Measurements from ENCODE around the gene LRGUK.
A peak's percentile ranks its signal among the peaks of the same experiment; 100 is the strongest.
"Not testable (repeated sequence)": the region's sequence is repeated elsewhere in the genome, so short reads cannot be mapped to it uniquely, and the experiment has no call there.

LRGUK gene, protein sequence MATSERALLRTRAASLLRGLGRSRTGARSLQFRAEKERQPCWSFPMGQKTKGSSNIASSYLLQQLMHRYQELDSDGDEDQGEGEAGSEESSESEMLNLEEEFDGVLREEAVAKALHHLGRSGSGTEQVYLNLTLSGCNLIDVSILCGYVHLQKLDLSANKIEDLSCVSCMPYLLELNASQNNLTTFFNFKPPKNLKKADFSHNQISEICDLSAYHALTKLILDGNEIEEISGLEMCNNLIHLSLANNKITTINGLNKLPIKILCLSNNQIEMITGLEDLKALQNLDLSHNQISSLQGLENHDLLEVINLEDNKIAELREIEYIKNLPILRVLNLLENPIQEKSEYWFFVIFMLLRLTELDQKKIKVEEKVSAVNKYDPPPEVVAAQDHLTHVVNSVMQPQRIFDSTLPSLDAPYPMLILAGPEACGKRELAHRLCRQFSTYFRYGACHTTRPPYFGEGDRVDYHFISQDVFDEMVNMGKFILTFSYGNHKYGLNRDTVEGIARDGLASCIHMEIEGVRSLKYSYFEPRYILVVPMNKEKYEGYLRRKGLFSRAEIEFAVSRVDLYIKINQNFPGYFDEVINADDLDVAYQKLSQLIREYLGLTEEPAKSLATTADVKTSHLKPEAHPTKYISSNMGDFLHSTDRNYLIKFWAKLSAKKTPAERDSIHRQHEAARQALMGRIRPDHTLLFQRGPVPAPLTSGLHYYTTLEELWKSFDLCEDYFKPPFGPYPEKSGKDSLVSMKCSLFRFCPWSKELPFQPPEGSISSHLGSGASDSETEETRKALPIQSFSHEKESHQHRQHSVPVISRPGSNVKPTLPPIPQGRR

GRCh38 chr7:134126966-134127848, at the start of gene LRGUK:
TSS of gene LRGUK (plus strand) at chr7:134127340. CDS start at chr7:134127368, 28 bp downstream.
- peak; percentile 32 to 50 for DNase-seq

DNA sequence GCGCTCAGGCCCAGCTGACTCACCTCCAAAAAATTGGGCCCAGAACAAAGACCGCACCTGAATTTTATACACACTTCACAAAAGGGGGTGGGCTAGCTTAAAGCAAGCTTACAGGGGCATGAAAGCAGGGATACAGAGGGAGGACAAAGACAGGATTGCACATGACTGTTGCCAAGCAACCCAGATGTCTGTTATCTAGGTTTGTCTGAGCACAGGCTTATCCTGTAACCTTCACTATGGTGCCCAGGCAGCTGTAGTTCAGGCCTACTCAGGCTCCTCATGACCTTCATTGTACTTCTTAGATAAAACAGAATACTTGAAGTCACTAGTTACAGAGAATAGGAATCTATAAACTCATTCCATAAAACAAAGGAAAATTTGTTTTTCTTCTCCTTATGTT, 49.6 kb upstream of the LRGUK start:
- not testable (repeated sequence) for DNase-seq

GRCh38 chr7:134078991-134079390, 48.1 kb upstream of the LRGUK start:
- no peak for DNase-seq

- DNase-seq: no peak
Observed at GRCh38 chr7:134081695-134082094, 45.4 kb upstream of the LRGUK start.

DNA sequence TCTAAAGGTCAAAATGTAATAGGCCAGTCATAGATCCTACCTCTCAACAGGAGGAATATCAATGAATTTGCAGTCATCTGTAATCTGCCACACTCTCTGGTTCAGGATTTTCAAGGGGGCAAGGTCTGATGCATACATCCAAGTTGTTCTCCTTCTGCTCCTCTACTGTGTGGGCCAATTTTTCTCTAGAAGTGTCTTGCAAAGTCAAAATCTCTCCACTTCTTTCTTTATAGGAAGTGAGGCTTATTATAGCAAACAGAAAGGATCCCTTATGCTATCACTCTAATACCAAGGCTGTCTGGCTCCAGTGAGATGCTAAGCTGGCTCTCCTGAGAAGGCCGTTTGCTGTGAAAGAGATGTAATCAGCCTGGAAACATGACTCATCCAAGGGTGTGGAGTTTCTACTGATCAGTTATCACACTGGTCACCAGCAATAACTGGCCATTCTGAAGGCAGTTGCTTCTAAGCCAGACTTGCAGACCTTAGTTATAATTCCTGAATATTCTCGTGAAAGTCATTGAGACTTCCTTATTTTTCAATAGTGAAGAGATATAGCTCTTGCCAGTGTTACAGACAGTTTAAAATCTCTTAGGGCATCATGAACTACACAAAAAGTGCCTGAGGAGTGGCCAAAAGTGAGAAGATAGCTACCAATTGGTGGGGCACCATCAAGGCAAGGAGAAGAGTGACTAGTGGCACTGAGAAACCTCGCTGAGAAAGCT, 43.2 kb upstream of the LRGUK start:
- no peak for DNase-seq

- peak in 1 of 2 donors; percentile 36 for DNase-seq
Observed at GRCh38 chr7:134084488-134085144, 42.5 kb upstream of the LRGUK start.

DNA sequence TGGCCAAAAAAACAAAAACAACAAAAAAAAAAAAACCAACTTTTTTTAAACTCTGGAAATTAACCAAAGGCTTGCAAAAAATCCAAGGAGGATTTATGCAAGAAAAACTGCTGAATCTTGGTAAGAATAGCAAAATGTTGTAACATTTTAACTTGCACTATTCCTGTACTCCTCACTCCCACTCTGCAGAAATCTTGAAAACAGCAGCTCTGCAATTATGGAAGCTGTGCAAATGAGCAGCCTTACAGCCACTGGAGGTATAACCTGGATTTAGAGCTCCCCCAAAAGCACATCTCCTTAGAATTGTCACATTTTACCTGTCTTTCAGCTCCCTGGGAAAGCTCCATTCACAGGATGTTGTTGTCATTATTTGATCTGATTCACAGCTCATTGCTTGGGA, 41.8 kb upstream of the LRGUK start:
- no peak for DNase-seq

- DNase-seq: no peak
Observed at GRCh38 chr7:134086998-134087735, 40.0 kb upstream of the LRGUK start.

DNA sequence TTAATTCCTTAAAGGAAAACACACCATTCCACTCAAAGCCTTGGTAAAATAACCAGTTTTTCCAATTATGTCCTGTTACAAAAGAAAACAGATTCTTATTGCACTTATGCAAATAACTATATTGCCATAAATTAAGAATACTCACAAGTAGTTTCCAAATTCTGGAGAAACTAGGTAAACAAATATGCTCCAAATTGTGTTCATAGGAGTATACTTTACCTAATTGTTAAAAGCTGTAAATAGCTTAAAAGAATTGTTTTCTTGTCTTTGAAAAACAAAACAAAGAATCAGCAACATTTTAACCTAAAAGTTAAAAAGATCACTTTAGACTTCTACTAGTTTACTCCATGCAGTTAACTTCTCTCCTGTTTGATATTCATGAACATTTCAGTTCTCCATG, 38.9 kb upstream of the LRGUK start:
- no peak for DNase-seq

DNA sequence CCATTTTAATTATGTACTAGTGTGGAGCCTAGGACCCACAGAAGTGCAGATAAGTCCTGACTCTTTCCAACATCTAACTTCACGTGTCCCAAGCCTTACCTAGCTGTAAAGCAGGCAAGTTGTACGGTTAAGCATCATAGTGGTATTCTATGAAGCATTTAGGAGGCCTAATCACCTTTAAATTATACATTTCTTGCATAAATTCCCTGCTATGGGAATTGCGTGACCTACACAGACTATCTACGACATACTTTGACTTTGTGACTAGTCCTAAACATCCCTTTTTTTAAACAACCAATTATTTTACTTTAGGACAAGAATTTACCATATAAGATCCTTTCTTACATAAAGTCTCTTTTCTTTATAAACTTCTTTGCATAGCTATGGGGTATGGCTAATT, 37.7 kb upstream of the LRGUK start:
- no peak for DNase-seq

DNA sequence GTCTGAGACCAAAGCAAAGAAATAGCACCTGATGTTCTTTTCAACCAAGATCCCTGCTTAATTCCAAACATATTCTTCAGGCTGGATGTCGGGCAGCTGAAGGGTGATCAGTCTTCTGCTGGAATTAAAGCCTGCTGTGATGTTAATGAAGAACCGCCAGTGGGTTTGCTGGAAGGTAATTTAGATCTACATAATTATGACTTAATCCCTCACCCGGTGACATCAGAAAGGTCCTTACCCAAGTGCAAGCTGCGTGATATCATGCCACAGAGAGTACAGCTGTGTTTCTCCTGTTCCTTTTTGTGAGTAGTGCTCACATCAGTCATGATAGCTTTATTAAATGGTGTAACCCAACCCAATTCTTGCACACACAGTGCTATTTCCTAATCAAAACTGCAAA, 29.1 kb upstream of the LRGUK start:
- DNase-seq: no peak

DNA sequence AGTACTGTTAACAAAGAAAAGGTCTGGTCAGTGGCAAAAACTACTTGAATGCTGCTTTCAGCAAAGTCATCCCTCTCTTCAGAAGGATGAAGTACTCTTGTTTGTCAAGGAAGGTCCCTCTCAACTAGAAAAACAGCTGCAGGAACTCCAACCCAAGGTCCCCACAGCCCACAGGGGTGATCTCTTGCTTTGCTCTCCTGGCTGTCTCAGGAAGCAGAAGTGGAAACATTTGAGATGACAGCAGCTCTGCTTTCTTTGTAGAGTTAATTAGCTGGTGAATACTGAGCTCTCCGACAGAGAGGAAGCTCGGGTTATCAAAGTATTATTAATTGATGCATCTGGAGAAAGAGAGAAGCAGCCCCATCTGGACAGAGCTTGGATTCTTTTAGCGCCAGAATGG, 25.4 kb upstream of the LRGUK start:
- DNase-seq: no peak

GRCh38 chr7:134104166-134104565, 23.0 kb upstream of the LRGUK start:
- no peak for DNase-seq

GRCh38 chr7:134105841-134106240, 21.3 kb upstream of the LRGUK start:
- no peak for DNase-seq

DNA sequence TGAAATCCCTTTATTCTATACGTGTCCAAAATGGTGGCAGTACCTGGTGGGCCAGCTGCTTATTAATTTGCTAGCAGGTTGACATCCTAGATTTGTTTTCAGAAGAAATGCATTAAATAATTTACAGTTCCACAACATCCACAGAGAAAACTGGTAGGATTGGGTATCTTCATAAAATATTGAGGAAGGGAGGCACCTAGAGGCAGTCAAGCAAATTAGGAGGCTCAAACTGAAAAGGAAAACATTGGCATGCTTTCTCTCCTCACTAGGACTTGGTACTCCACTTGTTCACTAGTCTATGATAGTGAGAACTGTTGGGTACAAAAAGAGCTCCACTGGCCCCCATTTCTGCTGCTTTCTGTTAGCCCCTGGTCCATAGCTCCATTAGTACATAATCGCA, 18.3 kb upstream of the LRGUK start:
- no peak for DNase-seq

DNA sequence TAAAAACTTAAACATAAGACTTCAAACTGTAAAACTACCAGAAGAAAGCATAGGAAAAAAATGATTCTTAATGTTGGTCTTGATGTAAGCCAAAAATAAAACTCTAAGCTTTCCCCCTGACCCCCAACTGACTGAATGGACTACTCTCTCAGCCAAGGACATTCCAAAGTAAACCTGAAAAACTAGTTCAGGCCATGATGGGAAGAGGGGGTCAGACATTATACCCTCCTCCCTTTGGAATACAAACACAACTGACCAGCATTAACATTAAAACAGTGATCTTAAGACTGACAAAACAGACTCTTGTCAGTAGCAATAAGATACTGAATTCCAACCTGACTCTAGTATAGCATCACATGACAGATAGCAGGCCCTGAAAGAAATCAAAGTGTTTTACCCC, 13.5 kb upstream of the LRGUK start:
- no peak for DNase-seq

- DNase-seq: no peak
Observed at GRCh38 chr7:134114992-134115391, 12.1 kb upstream of the LRGUK start.

DNA sequence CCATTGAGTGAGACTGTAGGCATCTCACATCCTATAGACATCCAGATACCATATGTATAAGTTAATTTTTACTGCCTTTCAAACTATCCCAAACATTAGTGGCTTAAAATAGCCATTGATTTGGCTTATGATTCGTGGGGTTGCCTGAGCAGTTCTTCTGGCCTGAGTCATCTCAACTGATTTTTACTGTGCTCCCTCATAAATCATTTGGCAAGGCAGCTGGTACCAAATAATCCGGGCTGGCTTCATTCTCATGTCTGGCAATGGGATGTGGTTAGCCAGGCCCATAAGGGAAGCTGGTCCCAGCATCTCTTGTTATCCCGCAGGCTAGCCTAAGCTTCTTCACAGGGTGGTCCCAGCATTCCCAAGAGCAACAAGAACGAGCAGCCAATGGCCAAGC, 6.7 kb upstream of the LRGUK start:
- DNase-seq: no peak

GRCh38 chr7:134121632-134122139, 5.5 kb upstream of the LRGUK start:
- no peak for DNase-seq

DNA sequence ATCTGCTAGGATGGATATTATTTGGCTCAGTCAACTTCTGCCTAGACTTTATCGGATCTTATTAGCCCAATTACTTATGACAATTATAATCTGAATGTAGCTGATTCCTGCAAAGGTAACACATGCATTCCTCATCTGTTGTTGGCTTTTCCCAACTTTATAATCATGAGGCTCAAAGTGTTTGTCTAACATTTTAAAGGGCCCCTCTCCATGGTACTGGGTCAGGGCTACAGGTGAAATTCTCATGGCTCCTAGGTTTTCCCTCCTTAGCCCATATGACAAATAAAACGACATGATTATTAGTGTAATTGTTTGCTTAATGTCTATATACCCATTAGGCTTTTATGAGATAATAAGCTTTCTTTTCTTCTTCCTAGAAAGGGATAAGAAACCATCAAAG, 4.2 kb upstream of the LRGUK start:
- no peak for DNase-seq

DNA sequence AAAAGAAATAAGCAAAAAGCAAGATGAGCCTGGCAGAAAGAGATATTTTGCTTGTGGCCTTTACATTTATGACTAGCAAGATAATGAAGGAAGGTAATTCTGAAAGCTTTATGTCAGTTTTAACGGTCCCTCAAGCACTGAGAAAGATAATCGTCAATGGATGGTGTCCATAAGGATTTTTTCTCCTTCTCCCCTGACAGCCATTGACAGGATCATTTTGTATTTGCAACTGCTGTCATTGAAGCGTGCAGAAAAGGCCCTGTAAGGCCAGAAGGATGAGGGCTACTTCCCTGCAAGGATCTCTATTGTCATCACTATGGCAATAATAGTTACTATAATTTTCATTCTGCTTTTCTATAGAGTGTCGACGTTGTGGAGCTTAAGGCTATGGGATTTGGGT, 994 bp upstream of the LRGUK start:
- DNase-seq: no peak
